Hepatocyte (in vitro differentiated cells): ENCODE results near the gene PROKR1. TPM values are rescaled to one million over a fixed set of nuclear protein-coding genes. Genes with fewer than 3 reads are reported as not detected.

Experiments used
- DNase-seq: peaks from one replicate; pipeline ENCODE4 v3.0.0-alpha.2; 2016; ENCODE audit warnings: low spot score
- H2AFZ ChIP-seq: fragments of 200-600 bp; sonication (generic); 2 replicates; pipeline ENCODE4 v1.6.0; 2016; ENCODE audit warnings: antibody characterized with exemption, mild to moderate bottlenecking
- H3K27ac ChIP-seq: fragments of 200-600 bp; sonication (generic); 2 replicates; pipeline ENCODE4 v1.5.1; 2016; ENCODE audit warnings: mild to moderate bottlenecking
- H3K27me3 ChIP-seq: fragments of 200-600 bp; sonication (generic); 2 replicates; pipeline ENCODE4 v1.6.1; 2016
- H3K36me3 ChIP-seq: fragments of 200-600 bp; sonication (generic); replicated peaks from 2 replicates; pipeline ENCODE4 v1.5.1; 2016; ENCODE audit warnings: low read depth; ENCODE audit not compliant: insufficient read depth
- H3K4me1 ChIP-seq: fragments of 200-600 bp; sonication (generic); 2 replicates; pipeline ENCODE4 v1.5.1; 2016; ENCODE audit warnings: mild to moderate bottlenecking, moderate library complexity; ENCODE audit not compliant: insufficient read depth
- H3K4me2 ChIP-seq: fragments of 200-600 bp; sonication (generic); 2 replicates; pipeline ENCODE4 v1.6.0; 2016
- H3K4me3 ChIP-seq: fragments of 200-600 bp; sonication (generic); 2 replicates; pipeline ENCODE4 v1.5.1; 2016; ENCODE audit warnings: mild to moderate bottlenecking
- H3K79me2 ChIP-seq: fragments of 200-600 bp; sonication (generic); 2 replicates; pipeline ENCODE4 v1.6.0; 2017; ENCODE audit warnings: mild to moderate bottlenecking
- H3K9me2 ChIP-seq: fragments of 200-600 bp; sonication (generic); replicated peaks from 2 replicates; pipeline ENCODE4 v1.6.0; 2017; ENCODE audit warnings: mild to moderate bottlenecking; ENCODE audit not compliant: insufficient read depth
- H3K9me3 ChIP-seq: fragments of 200-600 bp; sonication (generic); 2 replicates; pipeline ENCODE4 v1.5.1; 2016; ENCODE audit warnings: low read depth, mild to moderate bottlenecking
- H4K20me1 ChIP-seq: fragments of 200-600 bp; sonication (generic); 2 replicates; pipeline ENCODE4 v1.6.0; 2016; ENCODE audit warnings: mild to moderate bottlenecking; ENCODE audit not compliant: insufficient read depth, poor library complexity, severe bottlenecking
- CTCF ChIP-seq: fragments of 200-600 bp; sonication (generic); IDR thresholded peaks from 2 replicates; pipeline ENCODE4 v1.5.1; 2016; ENCODE audit warnings: antibody characterized with exemption, mild to moderate bottlenecking; ENCODE audit not compliant: poor library complexity
- EZH2 ChIP-seq: fragments of 200-600 bp; sonication (generic); IDR thresholded peaks from 2 replicates; pipeline ENCODE4 v1.6.1; 2016; ENCODE audit warnings: antibody characterized with exemption, mild to moderate bottlenecking, borderline replicate concordance
- EZH2phosphoT487 ChIP-seq: fragments of 200-600 bp; sonication (generic); IDR thresholded peaks from one replicate; pipeline ENCODE4 v1.6.1; 2018; ENCODE audit warnings: antibody characterized with exemption, mild to moderate bottlenecking, low read depth, moderate library complexity; ENCODE audit not compliant: unreplicated experiment, severe bottlenecking
- WGBS: methylation state at CpG from one replicate; pipeline ENCODE4 v1.1.6; 2016; ENCODE audit warnings: low lambda C conversion rate; ENCODE audit errors: missing lambda C conversion rate; 5-methylcytosine and 5-hydroxymethylcytosine counted together
- polyA plus RNA-seq: library from polyadenylated mRNA; unstranded; fragments of >200 nt; fragmentation: Nextera tagmentation; extraction: Ambion mirVana; gene quantifications from 2 replicates; pipeline ENCODE4 v1.2.1, GENCODE V29; 2016
- total RNA-seq: library from RNA; depleted of rRNA; stranded (reverse); fragments of >200 nt; gene quantifications from 2 replicates; pipeline ENCODE4 v1.2.3, GENCODE V29; 2014

Gene PROKR1
- total and polyA plus RNA-seq, 2 experiments from 2014 or later = not detected

GRCh38 chr2:68603059-68603458 lies 40.3 kb upstream of the PROKR1 start:
- no peaks in the 10 kb centered on the region for H3K27me3 ChIP-seq
- H3K4me2 ChIP-seq = no peak overlapping the region
- no peak for TF ChIP-seq EZH2phosphoT487
- no peak overlapping the region for H3K27ac ChIP-seq
- H3K79me2 ChIP-seq = no peaks in the 10 kb centered on the region
- H3K9me3 ChIP-seq = peaks cover 4% of the 10 kb centered on the region
- WGBS = 97% methylated on average over 1 of the region's 1 CpG
- H2AFZ ChIP-seq = no peak overlapping the region
- H3K36me3 ChIP-seq = no peaks in the 10 kb centered on the region
- H3K4me3 ChIP-seq = no peak overlapping the region
- H4K20me1 ChIP-seq = no peaks in the 10 kb centered on the region
- no peak for DNase-seq
- H3K4me1 ChIP-seq = no peaks in the 10 kb centered on the region
- H3K9me2 ChIP-seq = no peaks in the 10 kb centered on the region

GRCh38 chr2:68604077-68604476 lies 39.3 kb upstream of the PROKR1 start:
- no peaks in the 10 kb centered on the region for H4K20me1 ChIP-seq
- TF ChIP-seq EZH2phosphoT487 = no peak
- TF ChIP-seq EZH2 = no peak
- TF ChIP-seq CTCF = no peak
- H3K27ac ChIP-seq = no peak overlapping the region
- no peaks in the 10 kb centered on the region for H3K36me3 ChIP-seq
- H2AFZ ChIP-seq = no peak overlapping the region
- no peaks in the 10 kb centered on the region for H3K27me3 ChIP-seq
- H3K4me3 ChIP-seq = no peak overlapping the region
- no peak overlapping the region for H3K4me2 ChIP-seq
- WGBS = 94% methylated on average over 3 of the region's 3 CpGs
- H3K9me2 ChIP-seq = no peaks in the 10 kb centered on the region
- peaks cover 4% of the 10 kb centered on the region for H3K9me3 ChIP-seq
- no peaks in the 10 kb centered on the region for H3K4me1 ChIP-seq
- no peaks in the 10 kb centered on the region for H3K79me2 ChIP-seq
- DNase-seq = no peak

GRCh38 chr2:68605939-68606338 lies 37.4 kb upstream of the PROKR1 start:
- Histone ChIP-seq H3K4me1 (no peaks in the 10 kb centered on the region), H2AFZ (no peak overlapping the region), H3K27ac (no peak overlapping the region), H3K9me2 (no peaks in the 10 kb centered on the region), H3K9me3 (peaks cover 4% of the 10 kb centered on the region), H3K36me3 (no peaks in the 10 kb centered on the region), H3K79me2 (no peaks in the 10 kb centered on the region), H3K27me3 (no peaks in the 10 kb centered on the region), H4K20me1 (no peaks in the 10 kb centered on the region), H3K4me2 (no peak overlapping the region), H3K4me3 (no peak overlapping the region)
- 61% methylated on average over 1 of the region's 1 CpG for WGBS
- TF ChIP-seq EZH2 = no peak
- TF ChIP-seq EZH2phosphoT487 = no peak
- no peak for TF ChIP-seq CTCF
- no peak for DNase-seq

DNA sequence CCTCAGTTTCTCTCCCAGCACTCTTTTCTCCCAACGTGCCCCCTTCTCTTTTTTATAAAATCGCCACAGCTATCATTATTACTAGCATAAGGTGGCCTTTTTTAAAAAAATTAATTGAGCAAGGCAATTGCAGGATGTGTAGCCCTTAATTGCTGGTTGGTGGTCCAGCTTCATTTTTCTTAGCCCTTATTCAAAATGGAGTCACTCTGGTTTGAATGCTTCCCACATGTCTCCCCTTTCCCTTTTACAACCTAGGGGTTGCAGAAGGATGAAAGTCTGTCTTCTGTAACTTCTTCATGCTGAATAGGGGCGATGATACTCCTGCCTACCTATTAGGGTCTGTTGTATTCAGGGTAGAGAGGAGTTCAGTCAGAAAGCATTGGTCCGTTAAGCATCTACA lies 36.6 kb upstream of the PROKR1 start:
- no peak for DNase-seq
- no peaks in the 10 kb centered on the region for H4K20me1 ChIP-seq
- H3K79me2 ChIP-seq = no peaks in the 10 kb centered on the region
- no peaks in the 10 kb centered on the region for H3K4me1 ChIP-seq
- H3K9me2 ChIP-seq = no peaks in the 10 kb centered on the region
- WGBS = 88% methylated on average over 4 of the region's 4 CpGs
- no peak overlapping the region for H3K4me3 ChIP-seq
- H3K27me3 ChIP-seq = no peaks in the 10 kb centered on the region
- H3K36me3 ChIP-seq = no peaks in the 10 kb centered on the region
- H3K4me2 ChIP-seq = no peak overlapping the region
- H3K27ac ChIP-seq = no peak overlapping the region
- no peaks in the 10 kb centered on the region for H3K9me3 ChIP-seq
- TF ChIP-seq EZH2 = no peak
- no peak for TF ChIP-seq CTCF
- no peak for TF ChIP-seq EZH2phosphoT487
- no peak overlapping the region for H2AFZ ChIP-seq
